GM04504 (cell line): ENCODE data around the gene ACTN2.
"Not testable (repeated sequence)": the region's sequence is repeated elsewhere in the genome, so short reads cannot be mapped to it uniquely, and the experiment has no call there.

ENCODE experiments used
- DNase-seq: peaks from one replicate; pipeline ENCODE4 v3.0.0-alpha.2; 2012; ENCODE audit warnings: low read depth

ACTN2 gene

GRCh38 chr1:236685917-236686814 is at the start of gene ACTN2:
Gene ACTN2, plus strand, starts transcription at chr1:236686499. Its CDS starts 175 bp downstream, at chr1:236686674.
- DNase-seq = no peak

- DNase-seq = no peak
These were observed 47.4 kb upstream of the ACTN2 start for GRCh38 chr1:236638945-236639344.

- DNase-seq = no peak
These were observed 46.6 kb upstream of the ACTN2 start for GRCh38 chr1:236639686-236640085.

GRCh38 chr1:236642763-236643162 is 43.5 kb upstream of the ACTN2 start:
- no peak for DNase-seq

- no peak for DNase-seq
These were observed 41.2 kb upstream of the ACTN2 start for GRCh38 chr1:236645016-236645680.

GRCh38 chr1:236654511-236654910 is 31.8 kb upstream of the ACTN2 start:
- DNase-seq = no peak

- DNase-seq = no peak
These were observed 31.3 kb upstream of the ACTN2 start for GRCh38 chr1:236654957-236655356.

GRCh38 chr1:236657398-236657797 is 28.9 kb upstream of the ACTN2 start:
- DNase-seq = no peak

GRCh38 chr1:236659792-236660587 is 26.3 kb upstream of the ACTN2 start:
- DNase-seq = no peak

GRCh38 chr1:236663934-236664333 is 22.4 kb upstream of the ACTN2 start:
- no peak for DNase-seq

GRCh38 chr1:236668909-236669308 is 17.4 kb upstream of the ACTN2 start:
- DNase-seq = not testable (repeated sequence)

GRCh38 chr1:236670060-236670459 is 16.2 kb upstream of the ACTN2 start:
- DNase-seq = no peak

- no peak for DNase-seq
These were observed 12.9 kb upstream of the ACTN2 start for GRCh38 chr1:236673289-236673919.

GRCh38 chr1:236677641-236678235 is 8.6 kb upstream of the ACTN2 start:
- no peak for DNase-seq

- no peak for DNase-seq
These were observed 5.1 kb upstream of the ACTN2 start for GRCh38 chr1:236681219-236681618.

- DNase-seq = no peak
These were observed 938 bp upstream of the ACTN2 start for GRCh38 chr1:236685205-236685916.

GRCh38 chr1:236686815-236687160 is 489 bp downstream of the ACTN2 start:
- no peak for DNase-seq

- no peak for DNase-seq
These were observed 974 bp downstream of the ACTN2 start for GRCh38 chr1:236687273-236687672.

GRCh38 chr1:236688705-236689104 is 2.4 kb downstream of the ACTN2 start:
- DNase-seq = no peak

- no peak for DNase-seq
These were observed 3.6 kb downstream of the ACTN2 start for GRCh38 chr1:236689713-236690569.
